Measurements from ENCODE around the gene MORN1. TPM values are rescaled to one million over a fixed set of nuclear protein-coding genes. Genes with fewer than 3 reads are reported as not detected.

MORN1 gene
- total and polyA plus RNA-seq, 3 donors from 2014 or later = 30.4 to 34.5 (median 30.9) TPM

DNA sequence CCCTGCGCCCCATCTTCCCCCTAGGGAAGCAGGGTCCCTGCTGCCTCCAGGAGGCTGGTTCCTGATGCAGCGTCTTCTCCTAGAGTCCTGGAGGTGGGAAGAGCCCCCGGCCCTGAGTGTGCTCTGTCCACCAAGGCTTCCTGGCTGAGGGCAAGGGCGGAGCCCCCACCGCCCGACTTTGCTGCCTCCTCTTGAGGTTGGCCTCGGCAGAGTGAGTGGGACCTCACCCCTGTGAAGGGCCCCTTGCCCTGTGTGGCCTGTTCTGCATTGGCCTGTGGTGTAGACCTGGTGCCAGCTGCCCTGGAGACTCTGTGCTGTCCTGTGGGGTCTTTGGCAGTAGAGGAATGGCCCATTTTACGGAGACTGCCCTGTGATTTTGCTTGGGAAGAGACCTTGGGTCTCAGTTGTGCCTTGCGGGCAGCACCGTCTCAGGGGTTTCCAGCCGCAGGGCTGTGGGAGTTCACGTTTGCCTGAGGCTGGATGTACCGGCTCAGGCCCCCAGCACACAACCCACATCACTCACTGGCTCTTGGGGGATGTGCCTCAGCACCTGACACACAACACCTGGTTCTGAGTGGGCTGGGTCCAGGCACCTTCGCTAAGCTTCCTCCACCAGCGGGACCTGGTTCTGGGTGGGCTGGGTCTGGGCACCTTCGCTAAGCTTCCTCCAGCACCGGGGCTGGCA lies 89.6 kb downstream of the MORN1 start:
- H3K4me1 ChIP-seq = peaks cover 34% of the 10 kb centered on the region
- intact Hi-C loops (cut with DNase I; ENCODE audit: low total_unique reads) = no loop called here
- TF ChIP-seq, protein P1, sequence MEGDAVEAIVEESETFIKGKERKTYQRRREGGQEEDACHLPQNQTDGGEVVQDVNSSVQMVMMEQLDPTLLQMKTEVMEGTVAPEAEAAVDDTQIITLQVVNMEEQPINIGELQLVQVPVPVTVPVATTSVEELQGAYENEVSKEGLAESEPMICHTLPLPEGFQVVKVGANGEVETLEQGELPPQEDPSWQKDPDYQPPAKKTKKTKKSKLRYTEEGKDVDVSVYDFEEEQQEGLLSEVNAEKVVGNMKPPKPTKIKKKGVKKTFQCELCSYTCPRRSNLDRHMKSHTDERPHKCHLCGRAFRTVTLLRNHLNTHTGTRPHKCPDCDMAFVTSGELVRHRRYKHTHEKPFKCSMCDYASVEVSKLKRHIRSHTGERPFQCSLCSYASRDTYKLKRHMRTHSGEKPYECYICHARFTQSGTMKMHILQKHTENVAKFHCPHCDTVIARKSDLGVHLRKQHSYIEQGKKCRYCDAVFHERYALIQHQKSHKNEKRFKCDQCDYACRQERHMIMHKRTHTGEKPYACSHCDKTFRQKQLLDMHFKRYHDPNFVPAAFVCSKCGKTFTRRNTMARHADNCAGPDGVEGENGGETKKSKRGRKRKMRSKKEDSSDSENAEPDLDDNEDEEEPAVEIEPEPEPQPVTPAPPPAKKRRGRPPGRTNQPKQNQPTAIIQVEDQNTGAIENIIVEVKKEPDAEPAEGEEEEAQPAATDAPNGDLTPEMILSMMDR (IDR thresholded peaks at IDR 0.05) = no peak
- no peak for TF ChIP-seq POLR2A (IDR thresholded peaks at IDR 0.05)

DNA sequence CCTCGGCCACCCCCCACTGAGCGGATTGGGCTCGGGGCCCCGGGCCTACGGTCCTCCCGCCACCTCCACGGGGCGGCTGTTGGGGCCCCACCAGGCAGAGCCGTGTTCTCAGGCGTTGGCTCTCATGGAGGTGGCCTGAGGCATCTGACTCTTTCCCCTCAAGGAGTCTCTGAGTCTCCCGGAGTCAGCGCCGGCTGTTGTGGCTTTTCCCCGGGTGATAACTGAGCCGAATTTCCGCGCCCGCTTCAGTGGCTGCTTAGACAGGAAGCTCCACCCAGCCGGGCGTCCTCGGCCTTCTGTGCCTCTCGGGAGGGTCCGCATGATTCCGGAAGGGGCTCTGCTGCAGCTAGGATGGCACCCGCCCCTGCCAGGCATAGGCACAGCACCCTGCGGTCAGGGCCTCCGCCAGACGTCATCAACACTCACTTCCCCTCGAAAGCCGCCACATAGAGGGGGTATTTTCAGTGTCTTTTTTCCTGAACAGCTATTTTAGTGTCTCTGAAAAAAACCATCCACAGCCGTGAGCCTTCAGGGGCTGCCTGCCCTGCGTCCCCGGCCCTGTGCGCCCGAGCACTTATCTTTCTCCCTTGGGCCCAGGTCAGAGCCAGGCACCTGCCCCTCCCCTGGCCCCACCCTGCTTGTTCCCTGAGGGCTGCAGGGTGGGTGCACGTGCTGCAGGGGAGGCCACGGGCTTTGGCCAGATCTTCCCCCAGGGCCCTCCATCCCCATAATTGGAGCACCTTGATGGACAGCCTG lies 90.3 kb downstream of the MORN1 start:
- intact Hi-C loops (cut with DNase I; ENCODE audit: low total_unique reads) = no loop called here
- H3K36me3 ChIP-seq (ENCODE audit: low read depth, missing control alignments) = no peaks in the 10 kb centered on the region
- peaks cover 34% of the 10 kb centered on the region for H3K4me1 ChIP-seq
- peak; percentile 79 for DNase-seq
- no peak for TF ChIP-seq POLR2A (IDR thresholded peaks at IDR 0.05)
- TF ChIP-seq, protein P1 (IDR thresholded peaks at IDR 0.05) = no peak
- H3K27me3 ChIP-seq = no peaks in the 10 kb centered on the region
- H3K27ac ChIP-seq = peak overlapping the region; percentile 11 to 62
- 61 to 65% methylated on average over 23 to 37 of the region's 37 CpGs for WGBS, 2 donors
- no peak overlapping the region for H3K4me3 ChIP-seq
- no peaks in the 10 kb centered on the region for H3K9me3 ChIP-seq

More for the DNA sequence above, 89.6 kb downstream of the MORN1 start:
- Histone ChIP-seq H3K9me3 (no peaks in the 10 kb centered on the region), H3K36me3 (ENCODE audit: low read depth, missing control alignments) (no peaks in the 10 kb centered on the region), H3K4me3 (no peak overlapping the region), H3K27ac (peak overlapping the region in 1 of 2 donors; percentile 61), H3K27me3 (no peaks in the 10 kb centered on the region)
- no peak for DNase-seq
- WGBS, 2 donors = 88 to 91% methylated on average over 9 to 16 of the region's 17 CpGs

DNA sequence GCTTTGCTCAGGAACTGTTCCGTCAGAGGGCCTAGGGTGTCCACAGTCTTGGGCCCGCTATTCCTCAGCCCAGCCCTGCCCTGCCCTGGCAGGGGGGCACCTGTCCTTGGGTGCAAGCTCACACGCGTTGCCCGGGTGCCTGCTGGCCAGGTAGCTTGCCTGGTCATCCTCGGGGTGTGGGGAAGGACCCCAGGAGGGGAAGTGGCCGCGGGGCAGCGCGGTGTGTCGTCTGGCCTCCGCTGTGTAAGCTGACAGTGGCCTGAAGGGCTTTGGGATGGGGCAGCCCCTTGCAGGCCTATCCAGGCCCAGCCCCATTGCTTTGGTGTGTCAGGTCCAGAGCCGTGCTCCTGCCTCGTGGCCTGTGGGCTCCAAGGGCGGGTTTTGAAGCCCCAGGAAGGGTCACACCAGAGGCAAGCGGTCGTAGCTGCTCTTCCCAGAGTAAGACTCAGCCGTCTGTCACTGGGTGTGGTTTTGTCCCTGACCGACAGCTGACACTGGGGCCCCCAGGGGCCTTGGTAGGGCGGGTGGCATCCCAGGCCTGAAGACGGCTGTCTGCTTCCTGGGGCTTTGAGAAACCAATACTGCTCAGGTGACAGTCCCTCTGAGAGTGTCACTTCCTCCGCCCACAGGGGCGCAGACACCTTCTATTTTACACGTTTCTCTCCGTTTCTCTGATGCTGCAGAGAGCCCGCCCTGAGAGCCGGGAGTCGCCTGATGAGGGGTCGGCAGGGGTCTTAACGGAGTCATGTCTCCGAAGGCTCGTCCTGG lies 91.2 kb downstream of the MORN1 start:
- intact Hi-C loops (cut with DNase I; ENCODE audit: low total_unique reads) = no loop called here
- TF ChIP-seq POLR2A (IDR thresholded peaks at IDR 0.05) = no peak
- TF ChIP-seq, protein P1 (IDR thresholded peaks at IDR 0.05) = no peak
- peaks cover 34% of the 10 kb centered on the region for H3K4me1 ChIP-seq
- no peaks in the 10 kb centered on the region for H3K9me3 ChIP-seq
- H3K4me3 ChIP-seq = no peak overlapping the region
- H3K27me3 ChIP-seq = no peaks in the 10 kb centered on the region
- peak overlapping the region; percentile 11 to 62 for H3K27ac ChIP-seq
- H3K36me3 ChIP-seq (ENCODE audit: low read depth, missing control alignments) = no peaks in the 10 kb centered on the region
- DNase-seq = no peak
- WGBS, 2 donors = 78 to 82% methylated on average over 15 to 23 of the region's 32 CpGs

DNA sequence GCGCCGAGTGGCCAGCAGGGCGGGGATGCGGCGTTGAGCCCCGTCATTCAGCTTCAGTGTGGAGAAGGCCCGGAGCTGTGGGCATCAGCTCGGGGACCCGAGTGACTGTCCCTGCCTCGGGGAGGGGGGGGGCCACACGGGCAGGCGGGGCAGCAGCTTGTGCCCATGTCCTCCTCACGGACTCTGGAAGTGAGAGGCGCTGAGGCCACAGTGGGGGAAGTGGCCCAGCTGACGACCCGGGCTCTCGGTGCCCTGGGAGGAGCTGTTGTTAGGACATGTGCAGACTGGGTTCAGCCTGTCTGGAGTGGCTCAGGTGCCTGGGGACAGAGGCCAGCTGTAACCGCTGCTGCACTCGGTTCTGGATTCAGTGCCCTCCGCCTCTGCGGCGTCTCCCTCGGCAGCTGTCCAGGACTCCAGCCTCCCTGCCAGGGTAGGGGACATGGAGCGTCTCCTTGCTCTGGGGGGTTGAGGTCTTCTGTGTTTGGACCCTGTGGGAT lies 92.2 kb downstream of the MORN1 start:
- WGBS, 2 donors = 56 to 57% methylated on average over 4 to 24 of the region's 24 CpGs
- H3K9me3 ChIP-seq = no peaks in the 10 kb centered on the region
- H3K4me3 ChIP-seq = no peak overlapping the region
- H3K36me3 ChIP-seq (ENCODE audit: low read depth, missing control alignments) = no peaks in the 10 kb centered on the region
- H3K4me1 ChIP-seq = peaks cover 29% of the 10 kb centered on the region
- intact Hi-C loops (cut with DNase I; ENCODE audit: low total_unique reads) = no loop called here
- H3K27ac ChIP-seq = no peak overlapping the region
- no peak for TF ChIP-seq POLR2A (IDR thresholded peaks at IDR 0.05)
- no peak for DNase-seq
- H3K27me3 ChIP-seq = no peaks in the 10 kb centered on the region

DNA sequence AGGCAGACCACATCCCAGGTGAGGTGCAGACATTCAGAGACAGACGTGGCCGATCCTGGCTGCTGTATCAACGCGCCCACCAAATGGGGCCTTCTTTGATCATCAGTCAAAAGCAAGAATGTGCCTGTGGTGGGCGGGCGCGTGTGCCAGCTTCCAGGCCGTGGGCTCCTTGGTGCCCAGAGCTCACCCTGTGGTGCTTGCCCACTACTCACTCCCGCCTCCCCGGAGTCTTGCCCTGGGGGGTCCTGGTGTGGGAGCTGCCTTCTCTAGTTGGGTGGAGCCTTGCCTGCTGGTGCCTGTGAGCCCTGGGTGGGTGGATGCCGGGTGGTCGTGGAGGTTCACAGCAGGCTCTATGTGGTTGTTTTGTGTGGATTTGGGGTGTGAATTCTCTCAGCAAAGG lies 92.7 kb downstream of the MORN1 start:
- Histone ChIP-seq H3K4me1 (peaks cover 29% of the 10 kb centered on the region), H3K9me3 (no peaks in the 10 kb centered on the region), H3K27me3 (no peaks in the 10 kb centered on the region), H3K36me3 (ENCODE audit: low read depth, missing control alignments) (no peaks in the 10 kb centered on the region), H3K27ac (no peak overlapping the region), H3K4me3 (no peak overlapping the region)
- no peak for DNase-seq
- 86 to 99% methylated on average over 7 to 12 of the region's 12 CpGs for WGBS, 2 donors
- intact Hi-C loops (cut with DNase I; ENCODE audit: low total_unique reads) = no loop called here
- TF ChIP-seq POLR2A (IDR thresholded peaks at IDR 0.05) = no peak
- TF ChIP-seq, protein P1 (IDR thresholded peaks at IDR 0.05) = no peak

Data from testis (tissue), 3 donors.